ENCODE data around the gene PRPF40A. TPM values are rescaled to one million over a fixed set of nuclear protein-coding genes. Genes with fewer than 3 reads are reported as not detected.

Gene PRPF40A
- 100 to 1,000 TPM in 1 of 2 donors, 10 to 100 TPM in 1; 98.4 to 123 TPM for total RNA-seq

GRCh38 chr2:152717228-152718075 lies at the start of gene PRPF40A:
PRPF40A (minus strand) TSS chr2:152717461; CDS start chr2:152717439, 22 bp downstream.

GRCh38 chr2:152718076-152718908 lies 1.0 kb upstream of the PRPF40A start, which contains the start of gene ARL6IP6:
ARL6IP6 (plus strand) TSS chr2:152718620; CDS start chr2:152718625, 5 bp downstream.

Other genes with a start within 250 kb of the PRPF40A start
- 10 to 100 TPM; 26.5 to 38.0 TPM for gene ARL6IP6, start 1.2 kb upstream of the PRPF40A start, total RNA-seq